GM13977 (cell line): ENCODE measurements around the gene SYT3.

Experiments used
- DNase-seq: peaks from one replicate; pipeline ENCODE4 v3.0.0; 2012; ENCODE audit warnings: low spot score
- in situ Hi-C: fragments of 300-500 bp; cut with MboI; formaldehyde crosslinking; loops from one replicate; pipeline ENCODE4 v1.12.0; 2022; ENCODE audit warnings: low sequenced_read_pairs, low pct_unique_long_range_greater_than_20kb, mixed read lengths, inconsistent platforms; ENCODE audit not compliant: unreplicated experiment
- TF ChIP-seq, protein P1 (sequence below): IDR thresholded peaks from 2 replicates; pipeline ENCODE4 v1.5.1; 2012; ENCODE audit warnings: mild to moderate bottlenecking, control low read depth; ENCODE audit not compliant: insufficient read depth; ENCODE audit errors: extremely low read depth, missing control alignments

The SYT3 gene

DNA sequence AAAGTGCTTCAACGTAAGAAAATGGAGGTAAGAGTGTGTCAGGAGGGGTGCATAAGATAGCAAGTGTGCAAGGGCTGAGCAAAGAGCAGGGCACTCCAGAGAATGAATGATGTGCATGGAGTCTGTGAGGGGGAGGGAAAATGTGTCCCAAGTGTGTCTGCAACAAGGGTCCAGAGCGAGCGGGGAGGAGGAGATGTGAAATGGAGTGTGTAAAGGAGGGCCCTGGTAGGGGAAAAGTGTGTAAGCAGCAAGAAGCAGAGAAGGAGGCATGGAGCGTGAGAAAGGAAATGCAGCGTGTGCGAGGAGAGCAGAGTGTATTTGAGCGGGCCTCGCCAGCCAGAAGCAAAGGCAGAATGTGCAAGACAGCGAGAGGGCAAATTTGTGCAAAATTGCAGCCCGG lies 21.3 kb upstream of the SYT3 start:
- TF ChIP-seq, protein P1, sequence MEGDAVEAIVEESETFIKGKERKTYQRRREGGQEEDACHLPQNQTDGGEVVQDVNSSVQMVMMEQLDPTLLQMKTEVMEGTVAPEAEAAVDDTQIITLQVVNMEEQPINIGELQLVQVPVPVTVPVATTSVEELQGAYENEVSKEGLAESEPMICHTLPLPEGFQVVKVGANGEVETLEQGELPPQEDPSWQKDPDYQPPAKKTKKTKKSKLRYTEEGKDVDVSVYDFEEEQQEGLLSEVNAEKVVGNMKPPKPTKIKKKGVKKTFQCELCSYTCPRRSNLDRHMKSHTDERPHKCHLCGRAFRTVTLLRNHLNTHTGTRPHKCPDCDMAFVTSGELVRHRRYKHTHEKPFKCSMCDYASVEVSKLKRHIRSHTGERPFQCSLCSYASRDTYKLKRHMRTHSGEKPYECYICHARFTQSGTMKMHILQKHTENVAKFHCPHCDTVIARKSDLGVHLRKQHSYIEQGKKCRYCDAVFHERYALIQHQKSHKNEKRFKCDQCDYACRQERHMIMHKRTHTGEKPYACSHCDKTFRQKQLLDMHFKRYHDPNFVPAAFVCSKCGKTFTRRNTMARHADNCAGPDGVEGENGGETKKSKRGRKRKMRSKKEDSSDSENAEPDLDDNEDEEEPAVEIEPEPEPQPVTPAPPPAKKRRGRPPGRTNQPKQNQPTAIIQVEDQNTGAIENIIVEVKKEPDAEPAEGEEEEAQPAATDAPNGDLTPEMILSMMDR, result no peak
- in situ Hi-C loops, result no loop called here
- no peak for DNase-seq

DNA sequence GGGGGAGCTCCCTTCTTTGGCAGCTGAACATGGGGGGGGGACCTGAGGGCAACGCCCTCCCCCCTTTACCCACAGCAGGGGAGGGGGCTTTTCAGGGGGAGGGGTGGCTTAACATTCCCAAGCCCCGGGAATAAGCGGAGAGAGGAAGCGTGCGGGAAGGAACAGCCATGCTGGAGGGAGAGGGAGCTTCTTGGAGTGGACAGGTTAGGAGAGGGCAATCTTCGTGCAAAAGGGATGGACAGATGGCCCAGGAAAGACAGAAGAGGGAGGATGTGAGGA lies 20.3 kb upstream of the SYT3 start:
- in situ Hi-C loops, result no loop called here
- TF ChIP-seq, protein P1, result no peak
- DNase-seq, result no peak

DNA sequence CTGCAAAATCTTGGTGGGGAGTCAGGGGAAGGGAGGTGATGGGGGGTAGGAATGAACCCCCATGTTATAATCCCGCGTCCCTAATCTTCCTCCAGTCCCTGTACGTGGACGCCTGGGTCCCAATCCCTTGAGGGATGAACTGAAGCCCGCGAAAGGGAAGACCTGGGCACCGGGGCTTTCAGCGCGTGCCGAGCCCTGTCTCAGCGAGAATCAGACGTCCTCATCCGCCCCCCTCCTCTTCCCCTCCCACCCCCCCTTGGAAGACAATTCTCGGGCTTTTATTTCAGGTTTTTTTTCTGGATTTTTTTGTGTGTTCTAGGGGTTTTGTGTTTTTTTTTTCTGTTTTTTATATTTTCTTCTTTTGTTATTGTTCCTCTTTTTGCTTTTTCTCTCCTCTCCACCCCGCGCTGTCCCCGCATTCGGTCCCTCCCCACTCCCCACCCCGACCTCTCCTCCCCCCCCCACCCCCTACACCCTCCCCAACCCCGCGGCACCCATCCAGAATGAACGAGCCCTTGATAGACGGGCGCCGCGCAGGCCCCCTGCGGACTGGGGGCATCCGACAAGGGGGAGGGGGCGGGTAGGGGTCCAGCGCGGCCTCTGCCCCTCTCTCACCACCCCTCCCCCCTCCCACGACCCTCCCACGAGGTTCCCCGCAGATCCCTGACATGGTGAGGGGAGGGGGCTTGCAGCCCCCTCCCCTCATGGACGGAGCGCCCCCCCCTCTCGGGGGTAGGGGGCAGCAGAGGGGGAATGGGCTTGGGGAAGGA lies 19.8 kb upstream of the SYT3 start:
- TF ChIP-seq, protein P1, result no peak
- in situ Hi-C loops, result no loop called here
- DNase-seq, result no peak

- TF ChIP-seq, protein P1, result no peak
- in situ Hi-C loops, result no loop called here
- peak; percentile 93 for DNase-seq
Measured at GRCh38 chr19:50658441-50659317, 19.0 kb upstream of the SYT3 start.

GRCh38 chr19:50657712-50658440 lies 18.2 kb upstream of the SYT3 start:
- DNase-seq, result peak; percentile 92
- TF ChIP-seq, protein P1, result no peak
- in situ Hi-C loops, result no loop called here

GRCh38 chr19:50657222-50657669 lies 17.6 kb upstream of the SYT3 start:
- DNase-seq, result no peak
- in situ Hi-C loops, result no loop called here
- TF ChIP-seq, protein P1, result no peak
